HUES6 (cell line): ENCODE measurements around the gene PSMD9.
A peak's percentile ranks its signal among the peaks of the same experiment; 100 is the strongest.
"Not testable (repeated sequence)": the region's sequence is repeated elsewhere in the genome, so short reads cannot be mapped to it uniquely, and the experiment has no call there.

Experiments
- H3K27ac ChIP-seq: 2 replicates; pipeline ENCODE4 v1.7.0; 2013; ENCODE audit warnings: low read depth, mild to moderate bottlenecking, low read length, inconsistent platforms
- H3K27me3 ChIP-seq: 2 replicates; pipeline ENCODE4 v1.6.1; 2013; ENCODE audit warnings: low read length; ENCODE audit not compliant: control insufficient read depth, insufficient read depth
- H3K36me3 ChIP-seq: 2 replicates; pipeline ENCODE4 v1.6.1; 2013; ENCODE audit warnings: low read length; ENCODE audit not compliant: control insufficient read depth, insufficient read depth
- H3K4me1 ChIP-seq: 2 replicates; pipeline ENCODE4 v1.6.1; 2013; ENCODE audit warnings: low read length; ENCODE audit not compliant: control insufficient read depth, insufficient read depth
- H3K4me3 ChIP-seq: 2 replicates; pipeline ENCODE4 v1.5.1; 2013; ENCODE audit warnings: low read depth, low read length
- H3K9ac ChIP-seq: one replicate; pipeline ENCODE4 v1.6.1; 2013; ENCODE audit warnings: mild to moderate bottlenecking, low read length
- H3K9me3 ChIP-seq: 2 replicates; pipeline ENCODE4 v1.6.1; 2013; ENCODE audit warnings: low read depth, low read length; ENCODE audit not compliant: control insufficient read depth, insufficient read depth

The PSMD9 gene

GRCh38 chr12:121875582-121875981 is 13.0 kb upstream of the PSMD9 start:
- Histone ChIP-seq H3K27ac (no peak overlapping the region), H3K9me3 (no peaks in the 10 kb centered on the region), H3K9ac (no peak overlapping the region), H3K27me3 (no peaks in the 10 kb centered on the region), H3K4me3 (no peak overlapping the region), H3K36me3 (no peaks in the 10 kb centered on the region), H3K4me1 (no peaks in the 10 kb centered on the region)

GRCh38 chr12:121876080-121876447 is 12.5 kb upstream of the PSMD9 start:
- not testable (repeated sequence) for H3K27ac ChIP-seq, H3K36me3 ChIP-seq, H3K9ac ChIP-seq, H3K27me3 ChIP-seq, H3K9me3 ChIP-seq, H3K4me1 ChIP-seq, H3K4me3 ChIP-seq

DNA sequence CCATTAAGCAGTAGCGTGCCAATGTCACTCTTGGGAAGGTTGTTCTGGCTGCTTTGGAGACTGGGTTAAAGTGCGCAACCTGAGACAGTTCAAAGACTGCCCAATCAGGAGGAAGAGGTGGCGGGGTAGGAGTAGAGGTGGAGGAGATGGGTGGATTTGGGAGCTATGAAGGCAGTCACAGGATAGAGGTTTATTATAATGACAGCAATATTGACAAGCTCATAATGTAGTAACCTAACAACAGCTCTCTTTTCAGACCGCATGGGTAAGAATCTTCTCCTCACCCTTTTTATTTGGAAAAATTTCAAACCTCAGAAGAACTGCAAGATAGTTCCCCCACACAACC is 5.3 kb upstream of the PSMD9 start:
- H3K27me3 ChIP-seq, result no peaks in the 10 kb centered on the region

GRCh38 chr12:121885129-121885528 is 3.5 kb upstream of the PSMD9 start:
- not testable (repeated sequence) for H3K9ac ChIP-seq, H3K36me3 ChIP-seq, H3K27me3 ChIP-seq, H3K9me3 ChIP-seq, H3K27ac ChIP-seq, H3K4me3 ChIP-seq
- peaks cover 11% of the 10 kb centered on the region; the same call in 1 of the 2 replicates for H3K4me1 ChIP-seq

More for the DNA sequence above, 5.3 kb upstream of the PSMD9 start:
- no peaks in the 10 kb centered on the region for H3K9me3 ChIP-seq
- no peak overlapping the region for H3K9ac ChIP-seq
- H3K27ac ChIP-seq, result no peak overlapping the region
- H3K36me3 ChIP-seq, result no peaks in the 10 kb centered on the region
- no peak overlapping the region for H3K4me3 ChIP-seq
- H3K4me1 ChIP-seq, result peaks cover 6% of the 10 kb centered on the region; the same call in 1 of the 2 replicates

- Histone ChIP-seq H3K27ac (no peak overlapping the region; the same call in 1 of the 2 replicates), H3K9me3 (no peaks in the 10 kb centered on the region), H3K27me3 (no peaks in the 10 kb centered on the region)
Observed at GRCh38 chr12:121888083-121888477, 510 bp upstream of the PSMD9 start.

GRCh38 chr12:121889274-121889624 is 659 bp downstream of the PSMD9 start:
- no peaks in the 10 kb centered on the region for H3K27me3 ChIP-seq
- peak overlapping the region; percentile 87 for H3K4me3 ChIP-seq
- no peaks in the 10 kb centered on the region; the same call in 1 of the 2 replicates for H3K36me3 ChIP-seq
- H3K9me3 ChIP-seq, result no peaks in the 10 kb centered on the region
- peak overlapping the region; percentile 90; the same call in 1 of the 2 replicates for H3K27ac ChIP-seq
- peaks cover 17% of the 10 kb centered on the region for H3K4me1 ChIP-seq
- H3K9ac ChIP-seq, result peak overlapping the region; percentile 96

More at GRCh38 chr12:121888083-121888477, 510 bp upstream of the PSMD9 start:
- peak overlapping the region; percentile 28 for H3K9ac ChIP-seq
- H3K4me3 ChIP-seq, result peak overlapping the region; percentile 87
- H3K36me3 ChIP-seq, result no peaks in the 10 kb centered on the region; the same call in 1 of the 2 replicates
- peaks cover 12% of the 10 kb centered on the region; the same call in 1 of the 2 replicates for H3K4me1 ChIP-seq

DNA sequence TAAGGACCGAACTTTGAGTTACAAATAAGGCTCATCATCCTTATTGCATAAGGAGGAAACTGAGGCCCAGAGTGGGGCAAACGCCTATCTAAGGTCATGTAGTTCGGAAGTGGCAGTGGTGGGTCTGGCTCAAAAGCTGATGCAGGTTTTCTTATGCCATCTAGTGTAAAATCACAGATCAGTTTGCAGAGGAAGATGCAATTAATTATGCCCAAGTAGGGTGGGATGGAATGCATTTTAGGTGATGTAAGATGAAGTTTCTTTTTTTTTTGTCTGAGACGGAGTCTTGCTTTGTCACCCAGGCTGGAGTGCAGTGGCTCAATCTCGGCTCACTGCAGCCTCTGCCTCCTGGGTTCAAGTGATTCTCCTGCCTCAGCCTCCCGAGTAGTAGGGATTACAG is 1.1 kb downstream of the PSMD9 start:
- not testable (repeated sequence) for H3K9me3 ChIP-seq, H3K27me3 ChIP-seq, H3K36me3 ChIP-seq
- Histone ChIP-seq H3K4me1 (peaks cover 21% of the 10 kb centered on the region), H3K27ac (peak overlapping the region; percentile 90; the same call in 1 of the 2 replicates), H3K9ac (peak overlapping the region; percentile 96), H3K4me3 (peak overlapping the region; percentile 87)

DNA sequence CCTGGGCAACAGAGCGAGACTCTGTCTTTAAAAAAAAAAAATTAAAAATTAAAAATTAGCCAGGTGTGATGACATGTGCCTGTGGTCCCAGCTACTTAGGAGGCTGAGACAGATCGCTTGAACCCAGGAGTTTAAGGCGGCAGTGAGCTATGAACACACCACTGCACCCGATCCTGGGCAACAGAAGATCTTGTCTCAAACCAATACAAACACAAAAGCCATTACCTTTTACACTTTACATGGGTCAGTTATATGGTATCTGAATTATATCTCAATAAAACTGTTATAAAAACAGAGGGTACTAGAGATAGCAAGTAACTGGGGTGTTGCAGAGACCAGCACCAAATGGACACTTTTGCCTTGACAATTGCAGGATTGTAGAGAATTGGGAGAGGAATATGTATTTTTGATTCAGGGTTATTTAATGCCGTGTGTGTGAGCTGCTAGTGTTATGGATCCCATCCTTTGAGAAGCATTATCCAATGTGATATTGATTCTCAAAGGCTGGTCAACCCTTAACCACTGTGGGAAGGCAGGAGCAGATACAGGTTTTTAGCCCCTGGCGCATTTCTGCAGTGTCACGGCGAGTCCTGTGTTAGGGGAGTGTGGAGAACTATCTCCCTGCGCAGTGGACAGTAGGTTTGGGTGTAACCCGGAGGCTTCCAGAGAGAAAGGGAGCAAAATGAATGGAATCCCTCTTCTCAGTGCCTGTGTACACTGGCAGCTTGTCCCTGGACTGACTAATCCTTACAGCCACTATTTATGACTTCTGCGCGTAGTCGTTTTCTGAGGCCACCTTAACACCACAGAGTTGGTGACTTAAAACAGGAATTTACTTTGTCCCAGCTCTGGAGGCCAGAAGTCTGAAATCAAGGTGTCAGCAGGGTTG is 4.3 kb downstream of the PSMD9 start:
- Histone ChIP-seq H3K27ac (no peak overlapping the region), H3K4me1 (peaks cover 21% of the 10 kb centered on the region), H3K9ac (no peak overlapping the region), H3K9me3 (no peaks in the 10 kb centered on the region), H3K4me3 (no peak overlapping the region), H3K36me3 (peaks cover 16% of the 10 kb centered on the region), H3K27me3 (no peaks in the 10 kb centered on the region)

DNA sequence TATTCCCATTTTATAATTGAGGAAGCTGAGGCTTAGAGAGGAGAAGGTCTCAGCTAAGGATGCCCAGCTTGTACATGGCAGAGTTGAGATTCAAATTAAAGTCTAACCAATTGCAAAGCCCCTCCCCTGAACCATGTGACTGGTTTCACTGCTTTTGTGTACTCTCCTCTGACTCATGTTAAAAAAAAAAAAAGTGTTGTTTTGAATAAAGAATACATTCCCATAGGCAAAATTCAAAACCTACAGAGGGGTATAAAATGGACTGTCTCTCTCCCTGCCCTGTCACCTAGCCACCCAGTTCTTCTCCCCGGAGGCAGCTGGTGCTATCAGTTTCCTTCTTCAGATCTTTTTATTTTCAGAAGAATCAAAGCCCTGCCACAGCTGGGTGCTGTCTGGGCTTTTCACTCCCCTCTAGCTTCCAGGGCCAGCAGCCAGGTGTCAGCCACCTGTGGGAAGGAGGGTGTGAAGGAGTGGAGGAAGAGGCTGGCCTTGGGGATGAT is 5.4 kb downstream of the PSMD9 start:
- Histone ChIP-seq H3K36me3 (peaks cover 20% of the 10 kb centered on the region), H3K9ac (no peak overlapping the region), H3K27me3 (no peaks in the 10 kb centered on the region), H3K4me1 (peaks cover 21% of the 10 kb centered on the region), H3K9me3 (no peaks in the 10 kb centered on the region), H3K27ac (no peak overlapping the region), H3K4me3 (no peak overlapping the region)

GRCh38 chr12:121894633-121895032 is 6.0 kb downstream of the PSMD9 start:
- Histone ChIP-seq H3K27ac (no peak overlapping the region), H3K36me3 (peaks cover 26% of the 10 kb centered on the region), H3K4me3 (no peak overlapping the region), H3K9me3 (no peaks in the 10 kb centered on the region), H3K4me1 (peaks cover 16% of the 10 kb centered on the region), H3K27me3 (no peaks in the 10 kb centered on the region), H3K9ac (no peak overlapping the region)

GRCh38 chr12:121898287-121898686 is 9.7 kb downstream of the PSMD9 start:
- Histone ChIP-seq H3K9ac (no peak overlapping the region), H3K27ac (no peak overlapping the region), H3K4me1 (peaks cover 13% of the 10 kb centered on the region), H3K36me3 (peaks cover 56% of the 10 kb centered on the region), H3K4me3 (no peak overlapping the region), H3K9me3 (no peaks in the 10 kb centered on the region), H3K27me3 (no peaks in the 10 kb centered on the region)
